ENCODE results near the gene MTIF3.

- TF ChIP-seq POLR2AphosphoS5 (IDR thresholded peaks at IDR 0.05; ENCODE audit: borderline replicate concordance, low read depth, low read length) (no peak), EZH2 (IDR thresholded peaks at IDR 0.05) (no peak)
Observed at GRCh38 chr13:27409013-27409412, 41.4 kb downstream of the MTIF3 start.

Measured in SK-N-MC (cell line).